Keratinocyte (primary cell): ENCODE measurements around the gene RPL18A.

ENCODE experiments used
- EZH2 ChIP-seq: IDR thresholded peaks from one replicate; pipeline ENCODE4 v1.6.1; 2012; ENCODE audit warnings: inconsistent platforms, mild to moderate bottlenecking, low read length, moderate library complexity
- TF ChIP-seq, protein P1 (sequence below), 3 experiments: IDR thresholded peaks in 1 of 3; conservative IDR thresholded peaks in 1 of 3; optimal IDR thresholded peaks in 1 of 3; 2 replicates in 2 of 3; 3 replicates in 1 of 3; pipeline versions ENCODE3 to v1.5.1; 2011; ENCODE audit warnings: low read length in 3 of 3, mild to moderate bottlenecking in 3 of 3, moderate library complexity in 2 of 3, control low read depth in 1 of 3, inconsistent platforms in 1 of 3; ENCODE audit not compliant: insufficient read depth in 2 of 3; ENCODE audit errors: extremely low read depth in 1 of 3

DNA sequence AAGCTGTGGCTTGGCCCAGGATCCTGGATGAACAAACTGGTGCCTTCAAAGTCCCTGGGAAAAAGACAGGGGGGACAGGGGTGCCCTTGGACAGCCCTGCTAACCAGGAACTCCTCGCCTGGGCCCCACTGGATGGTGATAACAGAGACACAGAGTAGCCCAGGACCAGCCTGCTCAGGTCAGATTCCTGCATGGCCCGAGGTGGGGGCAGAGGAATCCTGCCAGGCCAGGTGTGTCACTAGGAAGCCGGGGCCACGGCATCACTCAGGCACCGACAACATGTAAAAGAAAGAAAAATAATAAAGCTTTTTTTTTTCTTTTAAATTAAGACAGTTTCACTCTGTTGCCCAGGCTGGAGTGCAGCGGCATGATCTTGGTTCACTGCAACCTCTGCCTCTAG, 5.6 kb upstream of the RPL18A start:
- TF ChIP-seq, protein P1, sequence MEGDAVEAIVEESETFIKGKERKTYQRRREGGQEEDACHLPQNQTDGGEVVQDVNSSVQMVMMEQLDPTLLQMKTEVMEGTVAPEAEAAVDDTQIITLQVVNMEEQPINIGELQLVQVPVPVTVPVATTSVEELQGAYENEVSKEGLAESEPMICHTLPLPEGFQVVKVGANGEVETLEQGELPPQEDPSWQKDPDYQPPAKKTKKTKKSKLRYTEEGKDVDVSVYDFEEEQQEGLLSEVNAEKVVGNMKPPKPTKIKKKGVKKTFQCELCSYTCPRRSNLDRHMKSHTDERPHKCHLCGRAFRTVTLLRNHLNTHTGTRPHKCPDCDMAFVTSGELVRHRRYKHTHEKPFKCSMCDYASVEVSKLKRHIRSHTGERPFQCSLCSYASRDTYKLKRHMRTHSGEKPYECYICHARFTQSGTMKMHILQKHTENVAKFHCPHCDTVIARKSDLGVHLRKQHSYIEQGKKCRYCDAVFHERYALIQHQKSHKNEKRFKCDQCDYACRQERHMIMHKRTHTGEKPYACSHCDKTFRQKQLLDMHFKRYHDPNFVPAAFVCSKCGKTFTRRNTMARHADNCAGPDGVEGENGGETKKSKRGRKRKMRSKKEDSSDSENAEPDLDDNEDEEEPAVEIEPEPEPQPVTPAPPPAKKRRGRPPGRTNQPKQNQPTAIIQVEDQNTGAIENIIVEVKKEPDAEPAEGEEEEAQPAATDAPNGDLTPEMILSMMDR (optimal IDR thresholded peaks at IDR 0.05 in 1 of 3, IDR thresholded peaks at IDR 0.05 in 1 of 3, conservative IDR thresholded peaks at IDR 0.05 in 1 of 3; ENCODE audit: extremely low read depth in 1 of 3, insufficient read depth in 2 of 3, low read length in 3 of 3) = no peak
- no peak for TF ChIP-seq EZH2
